Endothelial cell of umbilical vein (primary cell): Measurements from ENCODE around the gene ADH6. TPM values are rescaled to one million over a fixed set of nuclear protein-coding genes. Genes with fewer than 3 reads are reported as not detected.

Experiments used
- BruUV-seq: library from RNA; stranded (reverse); fragments of 400-500 nt; replicated peaks from 2 replicates; lab custom pipeline; 2021; lab: Mats Ljungman, UMichigan
- CTCF ChIA-PET: fragments of 300-600, 350-600 bp; sonication (Branson Sonifier 250); formaldehyde crosslinking; loops from one replicate; lab custom pipeline; 2021; ENCODE audit warnings: antibody characterized with exemption, inconsistent platforms; lab: Charles Lee
- POLR2A ChIA-PET: fragments of 300-600, 350-600 bp; sonication (Branson Sonifier 250); formaldehyde crosslinking; loops from one replicate; lab custom pipeline; 2021; ENCODE audit warnings: antibody characterized with exemption, inconsistent platforms; lab: Charles Lee
- DNase-seq: peaks from one replicate; pipeline ENCODE4 v3.0.0-alpha.2; 2011; ENCODE audit warnings: low read depth, low spot score
- FAIRE-seq: peaks from 2 replicates; lab custom pipeline; 2011; peaks lifted over from hg19 to GRCh38; lab: Jason Lieb, UNC
- H2AFZ ChIP-seq: 2 replicates; pipeline ENCODE4 v1.6.0; 2012; ENCODE audit warnings: low read depth, low read length, control low read depth, inconsistent platforms
- H3K27ac ChIP-seq: 2 replicates; pipeline ENCODE4 v1.5.1; 2011; ENCODE audit warnings: low read depth, mild to moderate bottlenecking, control low read depth, low read length, moderate library complexity; ENCODE audit not compliant: insufficient read depth
- H3K27me3 ChIP-seq, 2 experiments: 2 replicates each; pipeline versions ENCODE4 v1.6.0 to v1.6.1; 2011; ENCODE audit warnings: low read length in 2 of 2, mixed read lengths in 1 of 2; ENCODE audit not compliant: control insufficient read depth in 2 of 2, insufficient read depth in 2 of 2
- H3K36me3 ChIP-seq, 2 experiments: 2 replicates in 1 of 2; 3 replicates in 1 of 2; pipeline ENCODE4 v1.5.1; 2011; ENCODE audit warnings: low read length in 2 of 2, mild to moderate bottlenecking in 1 of 2, moderate library complexity in 1 of 2; ENCODE audit not compliant: control insufficient read depth in 2 of 2, insufficient read depth in 2 of 2; ENCODE audit errors: extremely low read depth in 1 of 2
- H3K4me1 ChIP-seq: 3 replicates; pipeline ENCODE4 v1.5.1; 2011; ENCODE audit warnings: mild to moderate bottlenecking, low read length; ENCODE audit not compliant: control insufficient read depth, insufficient read depth; ENCODE audit errors: extremely low read depth
- H3K4me2 ChIP-seq: 2 replicates; pipeline ENCODE4 v1.6.1; 2011; ENCODE audit warnings: low read length, control low read depth, mixed read lengths; ENCODE audit not compliant: insufficient read depth
- H3K4me3 ChIP-seq, 3 experiments: fragments of 200-600 bp in 1 of 3; sonication (generic), shearing (Covaris generic) in 1 of 3; replicated peaks in 1 of 3; 2 replicates each; pipeline ENCODE4 v1.5.1; 2011 to 2016; ENCODE audit warnings: control low read depth in 3 of 3, low read length in 3 of 3, mild to moderate bottlenecking in 2 of 3, inconsistent platforms in 1 of 3, low read depth in 1 of 3, moderate library complexity in 1 of 3; ENCODE audit not compliant: insufficient read depth in 1 of 3
- H3K79me2 ChIP-seq: 2 replicates; pipeline ENCODE4 v1.6.0; 2012; ENCODE audit warnings: low read length, inconsistent platforms; ENCODE audit not compliant: control insufficient read depth, insufficient read depth
- H3K9ac ChIP-seq: replicated peaks from 2 replicates; pipeline ENCODE3; 2011; ENCODE audit warnings: low read length, control low read depth; ENCODE audit not compliant: insufficient read depth; ENCODE audit errors: extremely low read depth
- H3K9me1 ChIP-seq: replicated peaks from 3 replicates; pipeline ENCODE4 v1.6.0; 2011; ENCODE audit warnings: mild to moderate bottlenecking, low read length; ENCODE audit not compliant: control insufficient read depth, insufficient read depth; ENCODE audit errors: extremely low read depth
- H3K9me3 ChIP-seq: replicated peaks from 2 replicates; pipeline ENCODE4 v1.5.1; 2012; ENCODE audit warnings: low read length, inconsistent platforms; ENCODE audit not compliant: control insufficient read depth, insufficient read depth
- H4K20me1 ChIP-seq: replicated peaks from 2 replicates; pipeline ENCODE3; 2011; ENCODE audit warnings: mild to moderate bottlenecking, low read length; ENCODE audit not compliant: control insufficient read depth, insufficient read depth; ENCODE audit errors: extremely low read depth
- CTCF ChIP-seq, 2 donors: IDR thresholded peaks; 1 replicate in 1 of 2; 2 replicates in 1 of 2; pipeline ENCODE4 v1.5.1; 2011; ENCODE audit warnings: low read length in 2 of 2, mild to moderate bottlenecking in 2 of 2, moderate library complexity in 2 of 2, control low read depth in 1 of 2, inconsistent platforms in 1 of 2, low read depth in 1 of 2; ENCODE audit not compliant: insufficient read depth in 1 of 2; ENCODE audit errors: extremely low read depth in 1 of 2
- EZH2 ChIP-seq: IDR thresholded peaks from 2 replicates; pipeline ENCODE4 v1.6.1; 2012; ENCODE audit warnings: borderline replicate concordance, low read depth, mild to moderate bottlenecking, moderate library complexity, low read length, inconsistent platforms; ENCODE audit not compliant: severe bottlenecking
- FOS ChIP-seq: IDR thresholded peaks from 2 replicates; pipeline ENCODE4 v1.6.1; 2011; ENCODE audit warnings: mild to moderate bottlenecking, low read length, moderate library complexity, borderline replicate concordance; ENCODE audit not compliant: insufficient read depth
- GATA2 ChIP-seq: IDR thresholded peaks from 2 replicates; pipeline ENCODE4 v1.7.0; 2011; ENCODE audit warnings: low read depth, mild to moderate bottlenecking, moderate library complexity, mixed read lengths, low read length; ENCODE audit not compliant: insufficient read length, insufficient read depth
- JUN ChIP-seq: IDR thresholded peaks from 2 replicates; pipeline ENCODE4 v1.6.1; 2011; ENCODE audit warnings: borderline replicate concordance, low read depth; ENCODE audit not compliant: insufficient read length, insufficient read depth
- MAX ChIP-seq: IDR thresholded peaks from 2 replicates; pipeline ENCODE4 v1.6.1; 2011; ENCODE audit not compliant: insufficient read depth, insufficient read length
- MYC ChIP-seq: IDR thresholded peaks from one replicate; pipeline ENCODE4 v1.6.1; 2011; ENCODE audit warnings: mild to moderate bottlenecking, low read depth, low read length
- POLR2A ChIP-seq: IDR thresholded peaks from 2 replicates; pipeline ENCODE4 v1.6.1; 2012; ENCODE audit warnings: low read depth, mild to moderate bottlenecking, control low read depth, low read length
- POLR2AphosphoS5 ChIP-seq: IDR thresholded peaks from 2 replicates; pipeline ENCODE4 v1.6.1; 2012; ENCODE audit warnings: low read depth, mild to moderate bottlenecking, control low read depth, low read length, moderate library complexity; ENCODE audit not compliant: insufficient read depth
- dilution Hi-C: fragments of 300-500 bp; cut with MboI; formaldehyde crosslinking; loops from one replicate; pipeline ENCODE4 v1.15.0; 2019; ENCODE audit warnings: low sequenced_read_pairs; ENCODE audit not compliant: extremely low pct_ligation_motif_present
- intact Hi-C: fragments of 100-400 bp; cut with micrococcal nuclease; formaldehyde crosslinking; loops from one replicate; pipeline ENCODE4 v1.10.0; 2022
- polyA plus RNA-seq, 4 experiments: library from polyadenylated mRNA; depleted of rRNA in 3 of 4; stranded (reverse) in 3 of 4; unstranded in 1 of 4; fragments of >200 nt; gene quantifications; 2 replicates each; pipeline versions ENCODE4 v1.2.1 to v1.2.3, GENCODE V29; 2011 to 2012; ENCODE audit warnings: missing spikeins in 1 of 4
- total RNA-seq: library from RNA; stranded (reverse); gene quantifications from 2 replicates; pipeline ENCODE4 v1.2.3, GENCODE V29; 2021

ADH6 gene
- total and polyA plus RNA-seq, 2 donors (not counting 3 experiments of a cell fraction or from before 2014, with no cell fraction given) = not detected

- Histone ChIP-seq H3K9me1 (no peaks in the 10 kb centered on the region), H3K9ac (no peak overlapping the region), H2AFZ (no peak overlapping the region), H3K27me3 (no peaks in the 10 kb centered on the region), H3K27ac (no peak overlapping the region), H3K4me3 (no peak overlapping the region), H3K79me2 (no peaks in the 10 kb centered on the region), H3K4me2 (no peak overlapping the region), H3K4me1 (no peaks in the 10 kb centered on the region), H3K36me3 (no peaks in the 10 kb centered on the region), H4K20me1 (no peaks in the 10 kb centered on the region), H3K9me3 (no peaks in the 10 kb centered on the region)
- CTCF ChIA-PET = no interaction called here
- DNase-seq = no peak
- dilution Hi-C loops (no loop called here), intact Hi-C loops (no loop called here)
- no peak for FAIRE-seq
- BruUV-seq = no TSS peak
- POLR2A ChIA-PET = no interaction called here
- TF ChIP-seq JUN = no peak
- TF ChIP-seq FOS = no peak
- no peak for TF ChIP-seq MAX
- TF ChIP-seq CTCF (IDR thresholded peaks at IDR 0.05; ENCODE audit: extremely low read depth in 1 of 2, insufficient read depth in 1 of 2, low read depth in 1 of 2, low read length in 2 of 2) = no peak
- no peak for TF ChIP-seq POLR2AphosphoS5
- no peak for TF ChIP-seq POLR2A
- no peak for TF ChIP-seq MYC
- TF ChIP-seq GATA2 = no peak
- no peak for TF ChIP-seq EZH2
Measured at GRCh38 chr4:99221980-99222379, 2.9 kb upstream of the ADH6 start.
